ENCODE results near the gene TTLL11.

DNA sequence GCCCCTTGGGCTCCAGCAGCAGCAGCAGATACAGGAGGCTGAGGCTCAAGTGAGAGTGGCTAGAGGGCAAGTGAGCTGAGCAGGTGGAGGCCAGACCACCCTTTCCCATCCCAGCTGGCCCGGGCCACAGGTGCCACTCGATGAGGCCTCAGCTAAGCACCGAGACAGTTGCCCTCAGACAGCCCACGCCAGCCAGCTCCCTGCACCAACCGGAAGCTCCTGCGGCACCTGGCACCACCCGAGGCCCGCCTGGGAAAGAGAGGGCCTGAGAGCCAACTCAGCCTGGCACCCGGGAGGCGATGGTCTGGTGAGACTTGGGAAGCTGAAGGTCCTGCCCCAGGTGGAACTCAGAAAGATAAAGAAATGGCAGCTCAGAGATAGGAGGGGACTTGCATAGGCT, 28.3 kb upstream of the TTLL11 start:
- no peak for TF ChIP-seq ZNF70 (CRISPR knock-in tag; IDR thresholded peaks at IDR 0.05)
- no peak for TF ChIP-seq ARNTL (CRISPR knock-in tag; IDR thresholded peaks at IDR 0.05; ENCODE audit: borderline replicate concordance, low read depth)
- no peak for TF ChIP-seq CSDC2 (CRISPR knock-in tag; IDR thresholded peaks at IDR 0.05)

All from SK-N-SH treated with all-trans-retinoic acid at 6 μM for 48 hours (cell line).